GM12891 (cell line): ENCODE data around the gene SPATC1L.

ENCODE experiments used
- DNase-seq: peaks from one replicate; pipeline ENCODE4 v3.0.0; 2011; ENCODE audit warnings: low spot score; ENCODE audit not compliant: insufficient read length
- FAIRE-seq: peaks from 2 replicates; lab custom pipeline; 2011; peaks lifted over from hg19 to GRCh38; lab: Jason Lieb, UNC
- PAX5 ChIP-seq: IDR thresholded peaks from 2 replicates; pipeline ENCODE4 v1.6.1; 2011; ENCODE audit warnings: low read length, moderate library complexity, mild to moderate bottlenecking; ENCODE audit not compliant: insufficient read depth, severe bottlenecking
- POLR2A ChIP-seq: IDR thresholded peaks from 2 replicates; pipeline ENCODE4 v1.6.1; 2011; ENCODE audit warnings: low read depth, low read length, control low read depth
- POLR2AphosphoS5 ChIP-seq: IDR thresholded peaks from 2 replicates; pipeline ENCODE4 v1.6.1; 2011; ENCODE audit warnings: low read depth, low read length, control low read depth
- POU2F2 ChIP-seq: IDR thresholded peaks from 2 replicates; pipeline ENCODE4 v1.6.1; 2011; ENCODE audit warnings: low read depth, mild to moderate bottlenecking, control low read depth, low read length, moderate library complexity
- SPI1 ChIP-seq: IDR thresholded peaks from 2 replicates; pipeline ENCODE4 v1.6.1; 2011; ENCODE audit warnings: low read depth, low read length, control low read depth
- TAF1 ChIP-seq: IDR thresholded peaks from 2 replicates; pipeline ENCODE4 v1.6.1; 2011; ENCODE audit warnings: low read depth, low read length, control low read depth

SPATC1L gene

GRCh38 chr21:46155514-46156377, 28.5 kb downstream of the SPATC1L start, which contains the start of gene FTCD:
Gene FTCD (minus strand): TSS chr21:46155579. CDS start chr21:46155523, 56 bp downstream.
- TF ChIP-seq TAF1 (no peak), POLR2AphosphoS5 (no peak), POU2F2 (no peak), PAX5 (no peak), SPI1 (no peak), POLR2A (no peak)
- no peak for FAIRE-seq
- no peak for DNase-seq

DNA sequence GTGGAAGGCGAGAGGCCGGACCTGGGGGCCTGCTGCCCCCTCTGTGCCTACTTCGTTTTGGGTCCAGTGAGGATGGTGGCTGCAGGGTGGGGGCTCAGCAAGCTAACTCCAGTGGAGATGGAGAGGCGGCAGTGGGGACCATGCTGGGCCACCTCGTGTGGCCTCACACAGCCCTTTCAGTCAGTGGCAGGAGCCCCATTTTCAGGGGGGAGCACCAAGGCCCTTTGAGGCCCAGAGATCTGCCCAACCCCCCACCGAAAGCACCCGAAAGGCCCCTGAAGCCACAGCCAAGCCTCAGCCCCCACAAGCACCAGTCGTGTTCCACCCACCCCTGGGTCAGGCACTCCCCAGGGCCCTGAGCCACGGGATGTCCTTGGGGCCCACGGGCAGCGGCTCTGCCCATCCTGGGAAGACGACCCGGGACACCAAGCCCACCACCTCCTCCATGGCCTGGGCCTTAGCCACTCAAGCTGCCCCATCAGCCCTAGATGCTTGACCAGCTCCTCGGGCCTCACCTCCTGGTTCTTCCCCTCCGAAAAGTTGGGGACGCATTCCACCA, 29.2 kb downstream of the SPATC1L start:
- FAIRE-seq: no peak
- no peak for DNase-seq
- TF ChIP-seq PAX5 (no peak), POU2F2 (no peak), POLR2AphosphoS5 (no peak), POLR2A (no peak), SPI1 (no peak), TAF1 (no peak)

DNA sequence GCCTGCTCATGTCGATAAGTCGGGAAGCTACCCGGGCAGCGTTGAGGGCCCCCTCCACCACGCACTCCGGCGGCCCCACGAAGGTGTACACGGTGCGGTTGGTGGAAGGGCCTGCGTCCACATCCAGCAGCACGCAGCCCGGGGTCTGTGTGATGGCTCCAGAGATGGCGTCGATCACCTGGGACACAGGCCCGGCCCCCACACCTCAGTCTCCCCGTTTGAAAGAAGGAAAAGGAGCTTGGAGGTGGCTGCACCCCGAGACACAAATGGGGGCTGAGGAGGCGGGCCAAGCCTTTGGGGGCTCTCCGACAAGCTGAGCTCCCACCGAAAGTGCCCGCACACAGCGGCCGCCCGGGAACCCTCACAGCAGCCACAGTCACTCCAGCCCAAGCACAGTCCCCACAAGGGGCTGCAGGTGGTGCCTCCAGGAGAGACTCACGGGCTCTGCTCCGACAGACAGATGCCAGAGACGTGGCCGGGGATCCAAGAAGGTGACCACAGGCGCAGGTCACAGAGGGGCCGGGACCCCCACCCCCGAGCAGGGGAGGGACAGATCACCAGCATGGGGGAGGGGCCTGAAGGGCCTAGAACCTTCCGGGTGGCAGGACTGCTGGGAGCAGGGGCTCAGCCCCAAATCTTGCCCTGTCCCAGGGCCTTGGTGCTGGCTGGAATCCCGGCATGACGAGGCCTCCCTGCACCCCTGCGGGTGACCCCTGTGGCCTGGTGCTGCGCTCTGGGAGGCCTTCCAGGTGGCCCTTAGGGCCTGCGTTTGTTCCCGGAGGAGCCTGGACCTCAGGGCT, 29.9 kb downstream of the SPATC1L start:
- FAIRE-seq: no peak
- TF ChIP-seq PAX5 (no peak), POLR2A (no peak), POU2F2 (no peak), TAF1 (no peak), SPI1 (no peak), POLR2AphosphoS5 (no peak)
- no peak for DNase-seq

DNA sequence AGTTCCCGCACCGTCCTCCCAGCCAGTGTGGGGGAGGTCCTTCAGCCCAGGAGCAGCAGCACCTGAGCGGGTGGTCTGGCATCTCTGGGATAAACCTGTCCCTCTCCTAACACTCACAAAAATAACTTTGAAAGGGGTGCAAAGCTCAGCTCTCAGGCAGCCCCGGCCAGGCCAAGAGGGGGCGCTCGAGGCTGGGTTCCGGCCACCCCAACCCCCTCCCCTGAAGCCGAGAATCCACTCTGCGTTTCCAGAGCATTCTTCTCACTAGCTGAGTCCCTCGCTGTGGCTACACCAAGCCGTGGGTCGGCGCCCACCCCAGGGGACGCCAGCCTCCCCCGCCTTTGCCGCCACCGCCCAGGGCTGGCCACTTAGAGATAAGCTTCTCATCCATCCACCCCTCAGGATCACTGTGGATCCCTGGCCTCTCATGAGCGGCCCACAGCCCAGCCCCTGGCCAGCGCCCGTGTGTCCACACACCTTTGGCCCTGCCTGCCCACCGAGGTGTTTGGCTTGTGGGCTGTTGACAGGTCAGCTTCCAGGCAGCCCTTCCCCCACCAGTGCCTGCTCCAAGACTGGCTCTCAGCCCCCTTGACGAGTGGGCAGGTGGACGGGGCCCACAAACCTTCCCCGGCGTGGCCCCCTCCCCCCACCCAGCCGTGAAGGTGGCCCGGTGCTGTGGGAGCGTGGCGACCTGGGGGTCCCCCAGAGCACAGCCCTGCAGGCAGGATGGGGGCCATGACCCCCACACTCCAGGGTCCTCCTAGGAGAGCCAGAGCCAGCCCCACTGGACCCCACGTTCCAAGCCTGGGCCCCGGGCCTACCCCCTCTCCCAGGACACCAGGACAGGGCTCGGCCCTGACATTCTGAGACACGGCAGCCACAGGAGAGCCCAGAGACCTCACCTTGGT, 30.8 kb downstream of the SPATC1L start:
- FAIRE-seq: no peak
- DNase-seq: peak; percentile 83
- TF ChIP-seq PAX5 (no peak), POLR2A (no peak), POU2F2 (no peak), TAF1 (no peak), SPI1 (no peak), POLR2AphosphoS5 (no peak)

DNA sequence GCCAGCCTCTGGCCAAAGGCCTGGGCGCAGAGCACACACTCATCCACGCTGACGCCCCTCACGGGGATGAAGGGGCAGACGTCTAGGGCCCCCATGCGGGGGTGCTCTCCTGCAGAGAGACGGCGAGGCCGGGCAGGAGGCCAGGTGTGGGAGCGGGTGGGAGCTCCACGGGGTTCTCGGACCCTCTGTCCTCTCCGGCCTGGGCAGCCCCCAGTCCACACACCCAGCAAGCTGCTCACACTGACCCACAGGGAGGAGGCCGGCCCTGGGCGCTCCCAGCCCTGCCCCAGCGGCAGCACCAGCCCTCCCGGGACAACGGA, 31.4 kb downstream of the SPATC1L start:
- FAIRE-seq (no peak), DNase-seq (no peak)
- no peak for TF ChIP-seq TAF1
- no peak for TF ChIP-seq POLR2A
- TF ChIP-seq POU2F2: no peak
- TF ChIP-seq PAX5: no peak
- TF ChIP-seq POLR2AphosphoS5: no peak
- no peak for TF ChIP-seq SPI1

GRCh38 chr21:46151989-46152926, 32.0 kb downstream of the SPATC1L start:
- FAIRE-seq (no peak), DNase-seq (no peak)
- TF ChIP-seq SPI1: no peak
- TF ChIP-seq TAF1: no peak
- no peak for TF ChIP-seq POLR2A
- no peak for TF ChIP-seq POU2F2
- TF ChIP-seq PAX5: no peak
- TF ChIP-seq POLR2AphosphoS5: no peak

- DNase-seq: no peak
- no peak for FAIRE-seq
- no peak for TF ChIP-seq POU2F2
- no peak for TF ChIP-seq POLR2AphosphoS5
- no peak for TF ChIP-seq TAF1
- TF ChIP-seq PAX5: no peak
- no peak for TF ChIP-seq SPI1
- no peak for TF ChIP-seq POLR2A
These were observed 32.8 kb downstream of the SPATC1L start for GRCh38 chr21:46151261-46151988.

GRCh38 chr21:46150491-46151121, 33.7 kb downstream of the SPATC1L start:
- no peak for TF ChIP-seq TAF1
- TF ChIP-seq SPI1: no peak
- no peak for TF ChIP-seq POLR2AphosphoS5
- no peak for TF ChIP-seq POLR2A
- no peak for TF ChIP-seq POU2F2
- TF ChIP-seq PAX5: no peak
- FAIRE-seq: no peak
- DNase-seq: no peak
